Measurements from ENCODE around the gene ZNF536.

ZNF536 gene

DNA sequence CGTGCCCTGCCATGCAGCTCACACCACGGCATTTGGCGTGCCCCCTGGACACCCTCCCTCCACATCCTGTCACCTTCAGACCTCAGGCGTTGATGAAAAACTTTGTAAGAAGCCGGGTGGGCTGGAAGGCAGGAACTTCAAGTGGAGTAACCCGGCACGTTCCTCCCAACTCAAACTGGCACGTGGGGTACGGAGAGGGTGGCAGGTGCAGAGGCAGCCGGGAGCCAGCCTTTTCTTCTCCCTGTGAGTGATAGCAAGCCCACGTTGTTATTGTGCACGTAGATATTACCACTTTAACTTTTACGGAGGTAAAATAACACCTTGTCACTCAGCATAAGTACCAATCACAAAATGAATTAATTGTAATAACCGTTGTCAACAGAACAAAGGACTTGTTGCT, 198.0 kb downstream of the ZNF536 start:
- no peak for DNase-seq

DNA sequence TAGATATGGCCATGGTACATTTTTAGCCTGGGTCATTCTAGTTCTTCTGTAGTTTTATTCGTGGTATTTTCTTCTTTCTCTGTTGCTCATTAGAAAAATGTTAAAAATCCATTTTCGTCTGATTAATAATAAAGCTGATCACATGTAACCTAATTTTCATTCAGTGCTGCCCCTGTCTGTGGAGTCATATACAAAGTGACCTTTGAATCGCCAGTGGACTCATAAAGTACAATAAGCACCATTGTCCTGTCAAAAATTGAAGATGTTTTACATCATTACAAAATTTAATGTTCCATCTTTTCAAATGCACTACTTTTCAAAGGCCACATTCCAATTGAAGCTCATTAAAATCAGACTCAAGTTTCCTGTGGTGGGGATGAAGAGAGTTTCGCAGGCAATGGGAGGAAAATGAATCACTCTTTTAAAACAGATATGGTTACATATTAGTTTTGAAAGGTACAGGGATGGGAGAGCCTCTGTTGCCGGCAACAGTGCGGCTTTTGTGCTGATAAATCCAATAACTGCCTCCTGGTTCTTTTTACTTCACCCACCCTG, 205.4 kb downstream of the ZNF536 start:
- DNase-seq: no peak

DNA sequence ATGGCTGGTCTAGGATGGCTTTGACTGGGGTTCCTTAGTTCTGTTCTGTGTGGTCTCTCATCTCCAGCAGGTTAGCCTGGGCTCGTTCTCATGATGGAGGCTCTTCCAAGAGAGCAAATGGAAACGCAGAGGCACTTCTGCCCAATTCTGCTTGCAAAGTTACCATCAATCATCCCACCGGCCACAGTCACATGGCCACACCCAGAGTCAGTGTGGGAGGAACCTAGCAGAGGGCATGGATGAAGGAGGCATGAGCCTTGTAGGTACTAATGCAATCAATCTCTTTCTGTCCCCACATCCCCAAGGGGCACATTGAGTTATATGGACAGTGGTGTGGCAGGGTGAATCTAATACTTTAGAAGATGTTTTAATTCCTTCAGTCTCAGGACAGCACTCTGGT, 207.2 kb downstream of the ZNF536 start:
- DNase-seq: no peak

DNA sequence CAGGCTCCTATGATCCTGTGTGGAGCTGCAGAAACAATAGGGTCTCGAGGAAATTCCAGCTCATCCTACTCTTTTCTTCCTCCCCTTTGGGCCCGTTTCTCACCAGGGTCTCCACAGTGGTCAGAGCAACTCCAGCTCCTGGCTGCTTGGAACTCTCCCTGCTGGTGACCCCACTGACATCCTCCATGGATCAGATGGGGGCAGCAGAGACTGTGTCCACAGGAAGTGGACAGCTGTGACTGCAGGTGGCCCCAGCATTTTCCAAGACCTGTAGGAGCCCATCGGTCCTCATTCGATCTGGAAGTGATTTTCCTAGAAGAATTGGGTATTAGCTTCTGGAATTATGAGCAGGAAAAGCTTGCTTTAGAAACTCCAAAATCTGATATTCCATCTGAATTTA, 208.5 kb downstream of the ZNF536 start:
- no peak for DNase-seq

DNA sequence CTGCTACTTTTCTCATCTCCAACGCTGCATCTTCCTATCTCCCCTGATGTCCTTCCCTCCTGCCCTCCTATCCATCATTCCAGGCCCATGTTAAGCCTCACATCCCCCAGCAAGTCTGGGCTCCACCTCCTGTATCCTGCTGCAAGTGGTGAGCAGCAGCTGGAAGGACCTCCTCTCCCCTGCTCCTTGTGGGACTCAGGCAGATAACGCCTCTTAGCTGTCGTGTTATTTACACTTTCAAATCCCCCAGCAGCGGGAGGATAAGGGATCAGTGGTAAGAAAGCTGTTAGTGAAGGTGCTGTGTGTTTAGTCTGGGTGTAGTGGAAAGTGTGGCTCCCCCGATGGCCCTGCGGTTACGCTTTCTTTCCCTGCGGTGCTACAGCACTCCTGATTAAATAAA, 211.9 kb downstream of the ZNF536 start:
- DNase-seq: no peak

DNA sequence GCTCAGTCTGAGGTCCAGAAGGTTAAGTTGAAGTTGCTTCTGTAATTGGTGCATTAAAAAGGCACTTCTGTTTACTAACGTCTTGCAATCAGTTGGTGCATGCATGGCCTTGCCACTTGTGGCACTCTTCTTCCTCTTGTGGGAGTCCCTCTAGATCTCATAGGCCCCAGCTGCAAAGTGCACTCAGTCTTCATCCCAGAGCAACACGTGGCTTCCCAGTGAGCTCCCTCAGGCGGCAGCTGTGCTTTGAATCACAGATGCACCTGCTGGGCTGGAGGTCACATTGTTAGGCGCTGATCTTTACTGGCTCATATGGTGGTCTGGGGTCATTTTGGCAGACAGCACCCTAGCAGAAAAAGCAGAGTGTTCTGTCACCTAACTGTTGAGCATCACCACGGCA, 215.7 kb downstream of the ZNF536 start:
- DNase-seq: peak in 1 of 2 experiments; percentile 1

DNA sequence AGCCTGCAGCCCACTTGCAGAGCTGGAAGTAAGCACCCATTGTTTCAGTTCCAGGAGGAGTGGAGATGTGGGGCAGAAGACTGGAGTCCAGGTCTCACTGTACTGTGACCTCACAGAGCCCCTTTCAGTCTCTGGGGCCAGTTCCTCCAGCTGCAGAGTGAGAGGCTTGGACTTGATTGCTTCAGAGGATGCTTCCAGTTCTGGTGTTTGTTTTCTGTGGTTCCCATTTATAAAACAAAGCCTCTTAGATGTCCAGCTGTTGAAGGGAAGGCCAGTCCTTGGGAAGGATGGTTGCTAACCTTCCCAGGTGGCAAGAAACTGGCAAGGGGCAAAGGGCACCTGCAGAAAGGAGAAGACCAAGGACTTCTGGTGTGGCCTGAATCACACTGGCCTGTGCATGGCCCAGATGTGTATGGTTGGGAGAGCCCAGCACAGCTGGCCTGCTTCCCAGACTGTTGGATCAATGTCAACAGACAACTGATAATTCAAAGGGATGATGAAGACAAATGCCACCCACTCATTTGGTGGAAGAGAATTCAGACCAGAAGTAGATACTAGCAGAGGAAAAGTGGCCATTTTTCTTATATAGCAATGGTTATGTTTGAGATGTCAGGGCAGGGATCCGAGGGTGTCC, 218.5 kb downstream of the ZNF536 start:
- no peak for DNase-seq

DNA sequence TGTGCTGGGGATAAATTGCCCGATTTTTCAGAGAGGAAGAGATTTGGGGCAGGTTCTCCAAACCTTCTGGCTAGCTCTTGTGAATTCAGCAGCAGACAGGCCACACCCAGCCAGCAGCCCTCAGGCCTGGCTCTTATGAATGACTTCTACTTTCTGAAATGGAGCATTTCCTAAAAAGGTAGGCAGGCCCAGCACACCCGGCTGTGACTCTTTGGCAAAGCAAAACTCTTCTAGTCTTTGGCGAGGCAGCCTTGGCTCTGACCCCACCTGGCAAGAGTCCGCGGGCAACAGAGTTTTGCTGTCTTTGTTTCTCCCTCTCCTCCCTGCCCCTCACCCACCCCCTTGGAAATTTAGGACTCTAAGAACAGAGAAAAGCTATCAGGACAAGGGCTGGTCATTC, 221.2 kb downstream of the ZNF536 start:
- no peak for DNase-seq

DNA sequence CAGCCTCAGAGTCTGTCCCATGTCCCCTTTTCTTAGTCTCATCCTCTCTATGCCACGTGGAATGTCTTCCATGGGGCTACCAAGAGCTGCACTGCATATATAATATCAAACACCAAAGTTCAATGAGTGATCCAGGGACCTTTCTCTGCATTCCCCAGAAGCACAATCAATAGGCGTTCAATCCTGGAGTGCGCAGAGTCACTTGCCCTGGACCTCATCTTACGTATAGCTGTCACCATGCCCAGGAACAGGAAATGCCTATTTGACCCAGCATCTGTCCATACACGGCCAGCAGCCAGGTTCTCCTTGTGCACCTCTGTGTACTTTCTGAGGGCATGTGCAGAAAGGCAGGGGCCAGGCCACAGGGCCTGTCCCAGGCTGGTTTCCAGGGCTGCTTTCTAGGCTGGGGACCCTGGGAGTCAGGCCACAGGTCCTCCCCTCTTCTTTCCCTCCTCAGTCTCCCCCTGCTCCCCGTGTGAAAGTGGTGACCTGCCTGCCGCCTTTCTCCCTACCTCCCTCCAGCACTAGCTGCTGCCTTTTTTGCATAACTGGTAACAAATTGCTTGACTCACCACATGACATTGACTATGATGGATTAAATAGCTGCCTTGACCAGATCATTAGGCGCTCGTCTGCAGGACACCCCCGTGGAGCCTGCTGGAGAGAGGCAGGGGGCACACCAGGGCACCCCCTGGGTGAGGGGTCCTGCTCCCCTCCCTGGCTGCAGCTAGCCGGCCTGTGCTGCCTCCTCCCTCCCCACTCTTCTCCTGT, 222.0 kb downstream of the ZNF536 start:
- DNase-seq: no peak

DNA sequence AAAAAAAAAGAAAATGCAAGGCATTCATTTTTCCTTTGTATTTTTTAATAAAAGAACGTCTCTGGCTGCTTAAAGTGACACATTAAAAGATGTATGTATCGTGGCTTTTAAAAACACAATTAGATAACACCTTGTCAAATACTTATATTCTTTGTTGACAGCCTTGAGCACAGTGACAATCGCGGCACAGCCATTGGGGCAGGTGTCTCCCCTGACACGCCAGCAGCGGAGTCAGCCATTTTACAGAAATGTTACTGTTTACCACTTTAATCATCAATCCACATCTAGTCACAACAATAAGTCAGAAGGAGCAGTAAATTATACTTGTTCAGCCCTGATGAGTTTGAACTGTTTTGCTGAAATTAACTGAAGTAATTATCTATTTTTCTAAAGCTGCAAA, 224.1 kb downstream of the ZNF536 start:
- DNase-seq: no peak

DNA sequence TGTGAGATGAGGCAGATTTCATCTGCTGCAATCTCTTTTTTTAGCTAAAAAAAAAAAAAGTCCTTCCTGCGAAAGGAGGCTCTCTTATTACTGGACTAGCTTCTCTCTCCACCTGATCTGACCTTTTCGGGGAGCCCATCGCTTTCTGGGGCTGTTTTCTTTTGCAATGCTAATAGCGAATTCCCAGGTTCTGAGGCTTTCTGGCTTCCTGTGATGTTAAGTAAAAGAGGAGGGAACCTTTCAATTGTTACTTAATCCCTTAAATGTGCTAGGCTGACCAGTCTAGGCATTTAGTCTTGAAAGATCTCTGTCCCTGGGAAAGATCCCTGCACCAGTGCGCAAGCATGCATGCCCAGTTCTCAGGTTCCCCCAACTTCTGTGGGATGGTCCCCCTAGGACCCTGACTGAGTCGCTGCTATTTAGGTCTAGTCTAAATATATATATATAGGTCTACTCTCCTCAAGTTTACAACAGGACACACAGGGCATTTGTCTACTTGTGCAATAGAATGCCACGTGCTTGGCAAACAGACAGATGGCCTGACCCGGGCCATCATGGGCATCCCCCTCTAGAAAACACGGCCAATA, 224.7 kb downstream of the ZNF536 start:
- no peak for DNase-seq

DNA sequence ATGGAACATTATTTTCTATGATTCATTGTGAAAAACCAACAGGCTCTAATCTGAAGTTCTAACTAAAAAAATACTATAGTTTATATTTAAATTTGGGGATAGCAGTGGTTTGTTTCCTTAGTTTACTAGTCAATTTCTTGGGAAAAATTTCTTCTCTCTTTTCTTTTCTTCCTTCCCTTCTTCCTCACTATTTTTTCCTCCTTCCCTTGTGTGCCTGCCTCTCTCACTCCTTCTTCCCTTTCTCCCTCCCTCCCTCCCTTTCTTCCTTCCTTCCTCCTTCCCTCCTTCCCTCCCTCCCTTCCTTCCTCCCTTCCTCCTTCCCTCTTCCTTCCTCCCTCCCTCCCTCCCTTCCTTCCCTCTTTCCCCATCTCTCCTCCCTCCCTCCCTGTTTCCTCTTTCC, 226.5 kb downstream of the ZNF536 start:
- no peak for DNase-seq

DNA sequence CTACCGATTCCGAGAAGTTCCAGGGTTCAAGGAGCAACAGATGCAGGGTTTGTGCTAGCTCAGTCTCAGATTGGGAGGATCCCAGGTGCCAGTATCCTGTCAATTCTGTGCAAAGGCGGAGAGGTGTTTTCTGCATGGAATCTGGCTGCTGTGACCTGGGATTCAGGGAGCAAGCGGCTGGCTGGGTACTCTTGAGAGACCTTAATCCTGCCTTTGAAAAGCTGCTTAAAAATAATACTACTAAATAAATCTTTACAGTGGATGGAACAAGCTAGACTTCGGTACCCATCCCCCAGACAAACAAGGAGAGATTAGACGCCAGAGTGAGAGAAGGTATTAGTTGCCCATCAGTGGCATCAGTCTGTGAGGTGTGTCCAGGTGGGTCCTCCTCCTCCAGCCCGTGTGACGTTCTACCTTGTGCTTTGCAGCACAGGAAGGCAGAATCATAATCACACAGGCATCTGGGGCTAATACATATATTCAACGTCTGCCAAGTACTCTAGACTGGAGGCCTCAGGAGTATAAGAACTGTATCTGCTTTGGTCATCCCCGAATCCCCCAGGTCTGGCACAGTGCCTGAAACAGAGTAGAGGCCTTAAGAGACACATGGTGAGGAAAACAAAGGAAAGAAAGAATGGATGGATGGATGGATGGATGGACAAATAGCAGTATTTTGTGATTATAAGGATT, 230.6 kb downstream of the ZNF536 start:
- no peak for DNase-seq

DNA sequence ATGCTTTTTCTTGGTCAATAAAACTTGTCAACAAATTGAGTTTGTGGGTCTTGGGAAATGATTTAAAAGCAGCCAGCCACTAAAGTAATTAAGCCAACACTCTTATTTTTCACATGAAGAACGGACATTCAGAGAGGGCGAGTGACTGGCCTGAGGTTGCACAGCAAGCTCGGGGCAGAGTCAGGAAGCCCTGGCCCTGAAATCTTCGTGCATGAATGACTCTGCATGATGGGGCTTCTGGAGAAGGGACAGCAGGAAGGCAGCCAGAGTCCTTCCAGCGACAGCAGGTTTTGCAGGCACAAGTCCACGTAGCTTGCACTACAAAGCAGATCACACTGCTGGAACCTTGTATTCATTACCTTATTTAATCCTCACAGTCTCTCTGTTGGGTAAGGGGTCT, 232.5 kb downstream of the ZNF536 start:
- no peak for DNase-seq

DNA sequence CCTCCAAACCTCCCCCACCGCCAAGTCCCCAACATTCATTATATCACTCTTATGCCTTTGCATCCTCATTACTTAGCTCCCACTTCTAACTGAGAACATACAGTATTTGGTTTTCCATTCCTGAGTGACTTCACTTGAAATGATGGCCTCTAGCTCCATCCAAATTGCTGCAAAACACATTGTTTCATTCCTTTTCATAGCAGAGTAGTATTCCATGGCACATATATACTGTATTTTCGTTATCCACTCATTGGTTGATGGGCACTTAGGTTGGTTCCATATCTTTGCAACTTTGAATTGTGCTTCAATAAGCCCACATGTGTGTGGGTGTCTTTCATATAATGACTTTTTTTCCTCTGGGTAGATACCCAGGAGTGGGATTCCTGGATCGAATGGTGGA, 233.1 kb downstream of the ZNF536 start:
- no peak for DNase-seq

DNA sequence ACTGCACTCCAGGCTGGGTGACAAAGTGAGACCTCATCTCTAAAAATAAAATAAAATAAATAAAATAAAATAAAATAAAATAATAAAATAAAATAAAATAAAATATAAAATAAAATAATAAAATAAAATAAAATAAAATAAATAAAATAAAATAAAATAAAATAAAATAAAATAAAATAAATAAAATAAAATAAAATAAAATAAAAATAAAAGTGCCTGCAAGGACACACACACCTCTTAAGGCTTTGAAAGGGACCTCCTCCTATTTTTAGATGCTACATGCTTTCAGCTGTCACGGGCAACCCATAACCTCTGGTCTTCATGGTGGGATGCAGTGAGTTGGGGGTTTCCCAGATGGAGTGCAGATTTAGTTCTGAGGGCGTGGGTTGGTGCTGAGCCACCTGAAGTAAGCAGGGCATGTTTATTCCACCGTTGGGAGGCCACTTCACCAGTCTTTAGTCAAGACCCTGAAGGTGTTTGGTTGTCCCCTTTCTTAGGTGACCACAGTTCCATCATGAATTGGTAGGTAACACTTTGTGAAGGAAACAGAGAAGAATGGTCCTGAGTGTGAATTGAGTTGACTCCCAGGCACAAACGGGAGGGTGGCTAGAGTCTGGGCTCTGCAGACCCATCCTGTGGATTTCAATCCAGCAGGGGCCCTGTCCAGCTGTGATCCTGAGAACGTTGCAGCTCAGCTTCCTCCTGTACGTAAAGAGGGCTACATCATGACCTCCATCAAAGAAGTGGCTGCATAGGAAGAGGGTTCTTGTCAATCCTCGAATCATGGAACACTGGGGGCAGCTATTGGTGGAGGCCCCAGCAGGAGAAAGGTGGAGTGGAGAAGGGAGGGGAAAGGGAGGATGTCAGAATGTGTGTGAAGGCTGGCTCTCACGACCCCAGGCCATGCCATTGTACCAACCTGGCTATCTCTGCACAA, 234.2 kb downstream of the ZNF536 start:
- DNase-seq: no peak

All from SHP77 (cell line).